IPS-18a (cell line): ENCODE results near the gene GRIPAP1.

Experiments
- H3K27ac ChIP-seq: one replicate; pipeline ENCODE4 v1.5.1; 2013; ENCODE audit warnings: low read length
- H3K27me3 ChIP-seq: one replicate; pipeline ENCODE4 v1.6.1; 2013; ENCODE audit warnings: mild to moderate bottlenecking, low read length; ENCODE audit not compliant: control insufficient read depth, insufficient read depth
- H3K36me3 ChIP-seq: one replicate; pipeline ENCODE4 v1.6.1; 2013; ENCODE audit warnings: low read depth, low read length; ENCODE audit not compliant: control insufficient read depth
- H3K4me1 ChIP-seq: one replicate; pipeline ENCODE4 v1.6.1; 2013; ENCODE audit warnings: low read depth, low read length; ENCODE audit not compliant: control insufficient read depth
- H3K4me3 ChIP-seq: one replicate; pipeline ENCODE4 v1.5.1; 2013; ENCODE audit warnings: low read length
- H3K9ac ChIP-seq: one replicate; pipeline ENCODE4 v1.6.1; 2013; ENCODE audit warnings: mild to moderate bottlenecking, low read length, moderate library complexity
- H3K9me3 ChIP-seq: one replicate; pipeline ENCODE4 v1.6.1; 2013; ENCODE audit warnings: low read depth, low read length; ENCODE audit not compliant: control insufficient read depth

The GRIPAP1 gene

GRCh38 chrX:48956728-48957414 is 45.2 kb downstream of the GRIPAP1 start:
- no peaks in the 10 kb centered on the region for H3K4me1 ChIP-seq
- H3K36me3 ChIP-seq = peaks cover 11% of the 10 kb centered on the region
- H3K9ac ChIP-seq = peak overlapping the region; percentile 60
- no peaks in the 10 kb centered on the region for H3K27me3 ChIP-seq
- peaks cover 13% of the 10 kb centered on the region for H3K9me3 ChIP-seq
- no peak overlapping the region for H3K27ac ChIP-seq
- H3K4me3 ChIP-seq = peak overlapping the region; percentile 60

GRCh38 chrX:48948589-48948988 is 53.5 kb downstream of the GRIPAP1 start:
- H3K9me3 ChIP-seq = no peaks in the 10 kb centered on the region
- H3K4me3 ChIP-seq = no peak overlapping the region
- no peaks in the 10 kb centered on the region for H3K27me3 ChIP-seq
- peaks cover 3% of the 10 kb centered on the region for H3K36me3 ChIP-seq
- H3K27ac ChIP-seq = no peak overlapping the region
- no peak overlapping the region for H3K9ac ChIP-seq
- H3K4me1 ChIP-seq = no peaks in the 10 kb centered on the region

GRCh38 chrX:48945517-48946348 is 56.3 kb downstream of the GRIPAP1 start:
- Histone ChIP-seq H3K4me3 (no peak overlapping the region), H3K9ac (no peak overlapping the region), H3K9me3 (no peaks in the 10 kb centered on the region), H3K27me3 (no peaks in the 10 kb centered on the region), H3K36me3 (peaks cover 5% of the 10 kb centered on the region), H3K4me1 (no peaks in the 10 kb centered on the region), H3K27ac (no peak overlapping the region)

GRCh38 chrX:48942895-48943294 is 59.2 kb downstream of the GRIPAP1 start:
- Histone ChIP-seq H3K9ac (no peak overlapping the region), H3K27me3 (no peaks in the 10 kb centered on the region), H3K36me3 (peaks cover 11% of the 10 kb centered on the region), H3K4me1 (peaks cover 3% of the 10 kb centered on the region), H3K27ac (no peak overlapping the region), H3K4me3 (no peak overlapping the region), H3K9me3 (no peaks in the 10 kb centered on the region)

GRCh38 chrX:48940404-48940955 is 61.6 kb downstream of the GRIPAP1 start:
- Histone ChIP-seq H3K36me3 (peaks cover 11% of the 10 kb centered on the region), H3K9ac (no peak overlapping the region), H3K27me3 (no peaks in the 10 kb centered on the region), H3K27ac (no peak overlapping the region), H3K9me3 (no peaks in the 10 kb centered on the region), H3K4me3 (no peak overlapping the region), H3K4me1 (peaks cover 9% of the 10 kb centered on the region)

- Histone ChIP-seq H3K27ac (no peak overlapping the region), H3K9ac (no peak overlapping the region), H3K4me1 (peaks cover 9% of the 10 kb centered on the region), H3K4me3 (no peak overlapping the region), H3K27me3 (no peaks in the 10 kb centered on the region), H3K9me3 (no peaks in the 10 kb centered on the region), H3K36me3 (peaks cover 18% of the 10 kb centered on the region)
Observed at GRCh38 chrX:48939524-48940228, 62.4 kb downstream of the GRIPAP1 start.

GRCh38 chrX:48938721-48939425 is 63.2 kb downstream of the GRIPAP1 start:
- Histone ChIP-seq H3K4me1 (peaks cover 9% of the 10 kb centered on the region), H3K36me3 (peaks cover 26% of the 10 kb centered on the region), H3K27me3 (no peaks in the 10 kb centered on the region), H3K9me3 (no peaks in the 10 kb centered on the region), H3K27ac (no peak overlapping the region), H3K4me3 (no peak overlapping the region), H3K9ac (no peak overlapping the region)

- Histone ChIP-seq H3K9me3 (no peaks in the 10 kb centered on the region), H3K27me3 (no peaks in the 10 kb centered on the region), H3K4me3 (peak overlapping the region; percentile 22), H3K36me3 (peaks cover 31% of the 10 kb centered on the region), H3K9ac (no peak overlapping the region), H3K4me1 (peaks cover 9% of the 10 kb centered on the region), H3K27ac (no peak overlapping the region)
Observed at GRCh38 chrX:48937054-48937907, 64.8 kb downstream of the GRIPAP1 start.

GRCh38 chrX:48936429-48937053 is 65.5 kb downstream of the GRIPAP1 start:
- no peak overlapping the region for H3K27ac ChIP-seq
- no peaks in the 10 kb centered on the region for H3K9me3 ChIP-seq
- peaks cover 9% of the 10 kb centered on the region for H3K4me1 ChIP-seq
- H3K27me3 ChIP-seq = no peaks in the 10 kb centered on the region
- no peak overlapping the region for H3K9ac ChIP-seq
- H3K36me3 ChIP-seq = peaks cover 31% of the 10 kb centered on the region
- H3K4me3 ChIP-seq = no peak overlapping the region

GRCh38 chrX:48935301-48935670 is 66.8 kb downstream of the GRIPAP1 start:
- Histone ChIP-seq H3K4me3 (no peak overlapping the region), H3K9ac (no peak overlapping the region), H3K4me1 (peaks cover 9% of the 10 kb centered on the region), H3K27ac (no peak overlapping the region), H3K36me3 (peaks cover 33% of the 10 kb centered on the region), H3K9me3 (no peaks in the 10 kb centered on the region), H3K27me3 (no peaks in the 10 kb centered on the region)
